H1 (cell line): ENCODE results near the gene COL6A5. TPM values are rescaled to one million over a fixed set of nuclear protein-coding genes. Genes with fewer than 3 reads are reported as not detected.
A peak's percentile ranks its signal among the peaks of the same experiment; 100 is the strongest.

Source experiments
- CTCF ChIA-PET: fragments of 300-600 bp; sonication (Branson Sonifier 250); formaldehyde crosslinking; loops from one replicate; lab custom pipeline; 2021; ENCODE audit not compliant: partially characterized antibody; lab: Charles Lee
- POLR2A ChIA-PET: fragments of 300-600 bp; sonication (Branson Sonifier 250); formaldehyde crosslinking; loops from one replicate; lab custom pipeline; 2021; ENCODE audit warnings: inconsistent platforms; ENCODE audit not compliant: partially characterized antibody; lab: Charles Lee
- DNase-seq, 2 experiments: peaks; one replicate each; pipeline versions ENCODE4 v3.0.0 to v3.0.0-alpha.2; 2010 to 2022; ENCODE audit warnings: low spot score in 2 of 2, low read depth in 1 of 2, mixed read lengths in 1 of 2
- FAIRE-seq: peaks from 2 replicates; lab custom pipeline; 2011; peaks lifted over from hg19 to GRCh38; lab: Jason Lieb, UNC
- H2AFZ ChIP-seq: 2 replicates; pipeline ENCODE4 v1.8.1; 2012; ENCODE audit warnings: low read length, inconsistent platforms
- H2AK5ac ChIP-seq: 2 replicates; pipeline ENCODE4 v1.6.1; 2013; ENCODE audit warnings: low read depth, low read length
- H2BK120ac ChIP-seq: replicated peaks from 2 replicates; pipeline ENCODE3; 2013; ENCODE audit warnings: low read depth, low read length, inconsistent platforms
- H2BK12ac ChIP-seq: 2 replicates; pipeline ENCODE4 v1.6.1; 2013; ENCODE audit warnings: low read depth, low read length
- H2BK15ac ChIP-seq: 2 replicates; pipeline ENCODE4 v1.6.1; 2013; ENCODE audit warnings: low read length
- H2BK20ac ChIP-seq: 2 replicates; pipeline ENCODE4 v1.6.1; 2013; ENCODE audit warnings: low read length
- H2BK5ac ChIP-seq: 2 replicates; pipeline ENCODE4 v1.6.1; 2013; ENCODE audit warnings: low read depth, low read length
- H3K14ac ChIP-seq: 2 replicates; pipeline ENCODE4 v1.6.1; 2013; ENCODE audit warnings: inconsistent platforms; ENCODE audit not compliant: insufficient read length
- H3K18ac ChIP-seq: 2 replicates; pipeline ENCODE4 v1.6.1; 2013; ENCODE audit warnings: low read length; ENCODE audit errors: extremely low read depth
- H3K23ac ChIP-seq: 2 replicates; pipeline ENCODE4 v1.6.1; 2013; ENCODE audit warnings: inconsistent platforms; ENCODE audit not compliant: insufficient read length
- H3K23me2 ChIP-seq: 2 replicates; pipeline ENCODE4 v1.6.1; 2013; ENCODE audit warnings: low read depth, low read length
- H3K27ac ChIP-seq: 2 replicates; pipeline ENCODE4 v1.6.1; 2011; ENCODE audit warnings: low read depth, low read length, inconsistent platforms
- H3K27me3 ChIP-seq, 4 experiments: replicated peaks in 1 of 4; 1 replicate in 1 of 4; 2 replicates in 3 of 4; pipeline versions ENCODE4 v1.6.1 to v1.8.1; 2011 to 2013; ENCODE audit warnings: low read length in 3 of 4, mild to moderate bottlenecking in 3 of 4, inconsistent platforms in 2 of 4, mixed read lengths in 2 of 4, moderate library complexity in 1 of 4; ENCODE audit not compliant: control insufficient read depth in 3 of 4, insufficient read depth in 3 of 4; ENCODE audit errors: extremely low read depth in 1 of 4
- H3K36me3 ChIP-seq, 4 experiments: 2 replicates each; pipeline versions ENCODE4 v1.6.1 to v1.8.1; 2011 to 2013; ENCODE audit warnings: mild to moderate bottlenecking in 4 of 4, low read length in 3 of 4, moderate library complexity in 2 of 4, control low read depth in 1 of 4, inconsistent platforms in 1 of 4; ENCODE audit not compliant: insufficient read depth in 4 of 4, control insufficient read depth in 2 of 4
- H3K4ac ChIP-seq: replicated peaks from 2 replicates; pipeline ENCODE3; 2013; ENCODE audit warnings: low read length, low read depth, mixed read lengths, inconsistent platforms; ENCODE audit not compliant: insufficient read length
- H3K4me1 ChIP-seq, 4 experiments: replicated peaks in 1 of 4; 1 replicate in 1 of 4; 2 replicates in 3 of 4; pipeline versions ENCODE4 v1.6.1 to v1.8.1; 2011 to 2013; ENCODE audit warnings: low read length in 3 of 4, inconsistent platforms in 2 of 4, mixed read lengths in 1 of 4; ENCODE audit not compliant: insufficient read depth in 4 of 4, control insufficient read depth in 3 of 4
- H3K4me2 ChIP-seq, 2 experiments: 2 replicates each; pipeline versions ENCODE4 v1.6.1 to v1.8.1; 2011 to 2013; ENCODE audit warnings: low read depth in 2 of 2, low read length in 2 of 2, control low read depth in 1 of 2, inconsistent platforms in 1 of 2, mild to moderate bottlenecking in 1 of 2; ENCODE audit not compliant: insufficient read depth in 1 of 2
- H3K4me3 ChIP-seq, 4 experiments: fragments of 200-600, 300-600 bp in 1 of 4; sonication (generic), shearing (Covaris generic), sonication (Bioruptor Twin) in 1 of 4; 2 replicates each; pipeline versions ENCODE4 v1.5.1 to v1.8.1; 2011 to 2016; ENCODE audit warnings: low read length in 4 of 4, low read depth in 3 of 4, control low read depth in 2 of 4, inconsistent platforms in 2 of 4, mild to moderate bottlenecking in 2 of 4, mixed read lengths in 1 of 4, moderate library complexity in 1 of 4; ENCODE audit not compliant: insufficient read depth in 2 of 4; ENCODE audit errors: extremely low read depth in 1 of 4
- H3K56ac ChIP-seq: replicated peaks from 2 replicates; pipeline ENCODE3; 2013; ENCODE audit warnings: low read depth, mild to moderate bottlenecking, mixed read lengths, low read length, inconsistent platforms; ENCODE audit not compliant: insufficient read length
- H3K79me1 ChIP-seq: 2 replicates; pipeline ENCODE4 v1.6.1; 2013; ENCODE audit warnings: low read depth, low read length, control low read depth
- H3K79me2 ChIP-seq, 2 experiments: 2 replicates each; pipeline versions ENCODE4 v1.6.1 to v1.8.1; 2012 to 2013; ENCODE audit warnings: low read length in 2 of 2, mild to moderate bottlenecking in 2 of 2, inconsistent platforms in 1 of 2; ENCODE audit not compliant: insufficient read depth in 2 of 2, control insufficient read depth in 1 of 2
- H3K9ac ChIP-seq, 4 experiments: replicated peaks in 1 of 4; 1 replicate in 1 of 4; 2 replicates in 3 of 4; pipeline versions ENCODE4 v1.6.1 to v1.8.1; 2011 to 2013; ENCODE audit warnings: low read depth in 3 of 4, low read length in 3 of 4, control low read depth in 2 of 4, mild to moderate bottlenecking in 2 of 4, moderate library complexity in 2 of 4, inconsistent platforms in 1 of 4; ENCODE audit errors: extremely low read depth in 1 of 4
- H3K9me3 ChIP-seq, 2 experiments: 2 replicates each; pipeline versions ENCODE4 v1.6.1 to v1.8.1; 2012 to 2013; ENCODE audit warnings: mild to moderate bottlenecking in 2 of 2, moderate library complexity in 2 of 2, control low read depth in 1 of 2, inconsistent platforms in 1 of 2, low read depth in 1 of 2, low read length in 1 of 2, mixed read lengths in 1 of 2; ENCODE audit not compliant: insufficient read depth in 2 of 2
- H4K20me1 ChIP-seq, 2 experiments: replicated peaks in 1 of 2; 2 replicates each; pipeline versions ENCODE3 to v1.8.1; 2011 to 2013; ENCODE audit warnings: inconsistent platforms in 2 of 2, low read length in 2 of 2, mild to moderate bottlenecking in 1 of 2; ENCODE audit not compliant: insufficient read depth in 2 of 2, control insufficient read depth in 1 of 2
- H4K5ac ChIP-seq: 2 replicates; pipeline ENCODE4 v1.6.1; 2013; ENCODE audit warnings: low read length, low read depth, mixed read lengths, inconsistent platforms; ENCODE audit not compliant: insufficient read length
- H4K8ac ChIP-seq: 2 replicates; pipeline ENCODE4 v1.8.0; 2013; ENCODE audit warnings: mild to moderate bottlenecking, moderate library complexity, low read length, inconsistent platforms; ENCODE audit not compliant: insufficient read depth; ENCODE audit errors: extremely low read depth
- H4K91ac ChIP-seq: replicated peaks from 2 replicates; pipeline ENCODE3; 2013; ENCODE audit warnings: low read length, mixed read lengths, inconsistent platforms; ENCODE audit not compliant: insufficient read length
- ATF2 ChIP-seq: IDR thresholded peaks from 2 replicates; pipeline ENCODE4 v1.6.1; 2012; ENCODE audit warnings: low read length, inconsistent platforms
- CREB1 ChIP-seq: IDR thresholded peaks from 2 replicates; pipeline ENCODE4 v1.6.1; 2012; ENCODE audit warnings: inconsistent platforms
- JUN ChIP-seq: IDR thresholded peaks from 2 replicates; pipeline ENCODE4 v1.6.1; 2011; ENCODE audit warnings: low read depth, mild to moderate bottlenecking, improper control_type of control experiment, low read length
- JUND ChIP-seq: IDR thresholded peaks from 2 replicates; pipeline ENCODE4 v1.6.1; 2011; ENCODE audit warnings: mild to moderate bottlenecking, improper control_type of control experiment, low read length
- SP4 ChIP-seq: IDR thresholded peaks from 2 replicates; pipeline ENCODE4 v1.6.1; 2012; ENCODE audit warnings: low read length, inconsistent platforms
- TAF1 ChIP-seq: IDR thresholded peaks from 2 replicates; pipeline ENCODE4 v1.6.1; 2011; ENCODE audit warnings: mild to moderate bottlenecking, low read depth, low read length
- TBP ChIP-seq: IDR thresholded peaks from 2 replicates; pipeline ENCODE4 v1.6.1; 2011; ENCODE audit warnings: low read depth, low read length, improper control_type of control experiment
- TCF12 ChIP-seq: IDR thresholded peaks from 2 replicates; pipeline ENCODE4 v1.6.1; 2011; ENCODE audit warnings: low read depth, mild to moderate bottlenecking, low read length
- TEAD4 ChIP-seq: IDR thresholded peaks from 2 replicates; pipeline ENCODE4 v1.6.1; 2012; ENCODE audit warnings: low read depth, low read length, inconsistent platforms, mixed read lengths
- WGBS, 2 experiments: shearing (Covaris generic) in 1 of 2; methylation state at CpG; one replicate each; pipeline versions ENCODE4 v1.1.6 to v1.1.7; 2013 to 2015; ENCODE audit warnings: low lambda C conversion rate in 2 of 2, mixed read lengths in 2 of 2, inconsistent platforms in 1 of 2, low coverage in 1 of 2, missing lambda C conversion rate in 1 of 2; ENCODE audit not compliant: insufficient replicate concordance in 2 of 2, insufficient coverage in 1 of 2, insufficient read length in 1 of 2; ENCODE audit errors: extremely low coverage in 1 of 2, missing lambda C conversion rate in 1 of 2; 5-methylcytosine and 5-hydroxymethylcytosine counted together
- polyA plus RNA-seq, 7 experiments: library from polyadenylated mRNA; depleted of rRNA in 3 of 7; stranded (reverse) in 5 of 7; unstranded in 2 of 7; fragments of >200 nt in 5 of 7; fragments of 200-250 nt in 2 of 7; gene quantifications; 1 replicate in 5 of 7; 2 replicates in 1 of 7; 4 replicates in 1 of 7; pipeline versions ENCODE4 v1.2.1 to v1.2.3, GENCODE V29; 2011 to 2013; ENCODE audit warnings: missing spikeins in 2 of 7, mixed read lengths in 2 of 7
- total RNA-seq: library from RNA; stranded (reverse); fragmentation: NEBNext Ultra II Directional; extraction: Animal tissue kit (Norgen Biotek cat#: 25700); gene quantifications from 2 replicates; pipeline ENCODE4 v1.2.1, GENCODE V29; 2021

The COL6A5 gene
- total and polyA plus RNA-seq, 2 of the 8 experiments (the other 6 are each of a cell fraction or from before 2014, with no cell fraction given) = 0.05 to 0.06 TPM

- Histone ChIP-seq H3K56ac (no peak overlapping the region), H2BK20ac (no peak overlapping the region), H3K79me2 (no peaks in the 10 kb centered on the region), H3K23me2 (no peaks in the 10 kb centered on the region), H4K91ac (no peak overlapping the region), H3K27me3 (no peaks in the 10 kb centered on the region), H3K23ac (no peak overlapping the region), H3K9ac (no peak overlapping the region), H3K36me3 (no peaks in the 10 kb centered on the region), H3K4me1 (peaks cover 0 to 3% (median 2%) of the 10 kb centered on the region in 4 experiments; a peak in 2 of 7 replicates), H4K8ac (no peak overlapping the region), H2BK5ac (no peak overlapping the region; the same call in 1 of the 2 replicates), H4K5ac (no peak overlapping the region), H3K14ac (no peak overlapping the region), H3K18ac (no peak overlapping the region), H3K4ac (no peak overlapping the region), H3K79me1 (no peaks in the 10 kb centered on the region), H2BK120ac (no peak overlapping the region), H3K4me3 (no peak overlapping the region), H4K20me1 (no peaks in the 10 kb centered on the region), H3K4me2 (no peak overlapping the region; a peak in 1 of 4 replicates), H2BK12ac (no peak overlapping the region; the same call in 1 of the 2 replicates), H2BK15ac (no peak overlapping the region), H2AK5ac (no peak overlapping the region), H3K9me3 (no peaks in the 10 kb centered on the region), H3K27ac (no peak overlapping the region), H2AFZ (peak overlapping the region; percentile 1; the same call in 1 of the 2 replicates)
- FAIRE-seq (peak; percentile 19), DNase-seq (peak in 1 of 2 experiments; percentile 44)
- WGBS, 2 experiments = 67% methylated on average over 2 of the region's 2 CpGs; no CpG with 5 or more reads in 1 of the 2 experiments
- POLR2A ChIA-PET = no interaction called here
- CTCF ChIA-PET = interaction anchor here (0.5 to 2.3 kb wide), 2 partner anchors 119 to 1321 kb away, joined by 4 to 9 read pairs; no protein-coding TSS in a partner anchor
- TF ChIP-seq TCF12 (0 out of 2 replicates have a peak, but pooled peaks have one; percentile 73), TAF1 (no peak), JUND (peak; percentile 89), TEAD4 (peak; percentile 70; the same call in 1 of the 2 replicates), TBP (no peak), SP4 (no peak), ATF2 (no peak), JUN (peak; percentile 73; the same call in 1 of the 2 replicates), CREB1 (no peak)
These were observed 50.4 kb downstream of the COL6A5 start for GRCh38 chr3:130395916-130396315.
